ENCODE measurements around the gene MEI1. TPM values are rescaled to one million over a fixed set of nuclear protein-coding genes. Genes with fewer than 3 reads are reported as not detected.
"Not testable (repeated sequence)": the region's sequence is repeated elsewhere in the genome, so short reads cannot be mapped to it uniquely, and the experiment has no call there.

The MEI1 gene
- total and polyA plus RNA-seq, 9 donors = 0.49 to 1.6 (median 0.98) TPM

DNA sequence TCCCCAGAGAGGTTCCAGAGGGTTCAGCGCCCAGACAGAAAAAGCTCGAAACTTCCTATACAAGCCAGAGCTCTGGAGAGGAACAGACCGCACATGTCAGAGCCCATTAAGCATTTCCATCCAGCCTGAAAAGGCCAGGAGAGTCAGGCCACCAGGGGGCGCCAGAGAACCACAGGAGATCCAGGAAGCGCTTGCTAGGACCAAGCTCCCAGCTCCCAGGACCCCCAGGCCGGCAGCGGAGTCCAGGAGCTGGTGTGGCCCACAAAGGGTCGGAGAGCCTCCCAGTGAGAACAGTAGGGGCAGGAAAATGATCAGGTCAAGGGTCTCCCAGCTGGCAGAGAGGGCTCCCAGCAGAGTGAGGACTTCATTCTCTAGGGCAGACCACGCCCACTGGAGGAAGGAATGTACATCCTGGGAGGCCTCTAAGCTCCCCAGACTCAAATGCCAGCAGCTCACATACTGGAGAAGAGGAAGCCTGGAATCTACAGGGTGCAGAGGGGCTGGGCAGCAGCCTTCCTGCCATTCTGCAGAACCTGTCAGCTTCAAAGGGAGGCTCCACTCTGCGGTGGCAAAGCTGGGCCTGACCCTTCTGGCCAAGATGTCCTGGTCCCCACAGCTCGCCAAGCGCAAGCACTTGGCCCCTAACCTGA lies 2.1 kb upstream of the MEI1 start:
- H3K27ac ChIP-seq (ENCODE audit: low read length) = peak overlapping the region; percentile 45

DNA sequence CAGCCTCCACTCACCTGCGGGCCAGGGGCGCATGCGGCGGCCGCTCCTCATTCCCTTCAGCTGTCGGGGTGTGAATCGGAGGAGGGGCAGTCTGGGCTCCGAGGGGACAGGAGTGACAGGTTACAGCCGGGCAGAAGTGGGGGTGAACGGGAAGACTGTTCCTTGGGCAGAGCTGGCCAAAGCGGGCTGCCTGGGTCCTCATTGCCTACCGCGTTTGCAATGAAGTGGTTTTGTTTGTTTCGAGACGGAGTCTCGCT lies 733 bp downstream of the MEI1 start:
- 94% methylated on average over 10 of the region's 16 CpGs for WGBS (ENCODE audit: insufficient coverage)
- DNase-seq = no peak
- H3K36me3 ChIP-seq (ENCODE audit: control insufficient read depth, insufficient read depth, low read length) = no peaks in the 10 kb centered on the region
- no peak overlapping the region for H3K27ac ChIP-seq (ENCODE audit: low read length)
- H3K4me3 ChIP-seq (ENCODE audit: low read length) = no peak overlapping the region
- no peaks in the 10 kb centered on the region for H3K9me3 ChIP-seq (replicated peaks; ENCODE audit: control insufficient read depth, low read depth, low read length)
- peaks cover 22% of the 10 kb centered on the region for H3K4me1 ChIP-seq (ENCODE audit: control insufficient read depth, insufficient read depth, low read length)
- H3K27me3 ChIP-seq (ENCODE audit: control insufficient read depth, insufficient read depth, low read length) = peaks cover 5% of the 10 kb centered on the region

More for the DNA sequence above, 2.1 kb upstream of the MEI1 start:
- peaks cover 5% of the 10 kb centered on the region for H3K27me3 ChIP-seq (ENCODE audit: control insufficient read depth, insufficient read depth, low read length)
- no peaks in the 10 kb centered on the region for H3K9me3 ChIP-seq (replicated peaks; ENCODE audit: control insufficient read depth, low read depth, low read length)
- DNase-seq = peak; percentile 94
- peaks cover 15% of the 10 kb centered on the region for H3K36me3 ChIP-seq (ENCODE audit: control insufficient read depth, insufficient read depth, low read length)
- no peak overlapping the region for H3K4me3 ChIP-seq (ENCODE audit: low read length)
- 32% methylated on average over 11 of the region's 12 CpGs for WGBS (ENCODE audit: insufficient coverage)
- peaks cover 22% of the 10 kb centered on the region for H3K4me1 ChIP-seq (ENCODE audit: control insufficient read depth, insufficient read depth, low read length)

DNA sequence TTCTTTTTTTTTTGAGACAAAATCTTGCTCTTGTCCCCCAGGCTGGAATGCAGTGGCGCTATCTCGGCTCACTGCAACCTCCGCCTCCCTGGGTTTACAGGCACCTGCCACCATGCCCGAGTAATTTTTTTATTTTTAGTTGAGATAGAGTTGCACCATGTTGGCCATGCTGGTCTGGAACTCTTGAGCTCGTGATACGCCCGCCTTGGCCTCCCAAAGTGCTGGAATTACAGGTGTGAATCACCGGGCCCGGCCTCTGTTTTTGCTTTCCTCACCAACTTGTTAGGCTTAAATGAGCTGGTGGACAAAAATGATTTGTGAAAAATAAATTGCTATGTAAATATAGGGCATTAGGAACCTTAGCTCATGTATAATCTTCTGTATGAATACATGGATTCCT lies 3.5 kb downstream of the MEI1 start:
- no peaks in the 10 kb centered on the region for H3K9me3 ChIP-seq (replicated peaks; ENCODE audit: control insufficient read depth, low read depth, low read length)
- H3K4me1 ChIP-seq (ENCODE audit: control insufficient read depth, insufficient read depth, low read length) = peaks cover 8% of the 10 kb centered on the region
- H3K36me3 ChIP-seq (ENCODE audit: control insufficient read depth, insufficient read depth, low read length) = no peaks in the 10 kb centered on the region
- DNase-seq = no peak
- peaks cover 5% of the 10 kb centered on the region for H3K27me3 ChIP-seq (ENCODE audit: control insufficient read depth, insufficient read depth, low read length)
- no peak overlapping the region for H3K27ac ChIP-seq (ENCODE audit: low read length)
- no peak overlapping the region for H3K4me3 ChIP-seq (ENCODE audit: low read length)
- WGBS (ENCODE audit: insufficient coverage) = 90% methylated on average over 6 of the region's 9 CpGs

DNA sequence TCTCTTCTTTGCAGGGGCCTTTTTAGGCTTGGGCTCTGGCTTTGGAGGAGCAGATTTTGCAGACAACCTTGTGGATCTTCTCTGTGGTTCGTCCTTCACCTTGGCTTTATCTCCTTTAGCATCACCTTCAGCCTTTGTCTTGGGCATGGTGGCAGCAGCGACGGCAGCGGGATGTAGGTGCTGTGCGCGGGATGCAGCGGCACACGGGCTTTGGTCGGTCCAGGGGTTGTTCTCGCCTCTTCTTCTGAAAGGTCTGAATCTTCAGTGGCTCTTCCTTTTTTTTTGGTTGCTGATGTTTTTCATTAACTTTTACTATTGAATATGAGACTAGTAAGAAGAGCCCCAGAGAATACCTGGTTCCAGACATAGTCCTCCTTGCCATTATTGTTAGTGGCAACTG lies 10.0 kb downstream of the MEI1 start:
- no peak for DNase-seq
- peaks cover 2% of the 10 kb centered on the region for H3K27me3 ChIP-seq (ENCODE audit: control insufficient read depth, insufficient read depth, low read length)
- 88% methylated on average over 5 of the region's 10 CpGs for WGBS (ENCODE audit: insufficient coverage)
- H3K9me3 ChIP-seq (replicated peaks; ENCODE audit: control insufficient read depth, low read depth, low read length) = no peaks in the 10 kb centered on the region
- H3K36me3 ChIP-seq (ENCODE audit: control insufficient read depth, insufficient read depth, low read length) = no peaks in the 10 kb centered on the region
- H3K4me3 ChIP-seq (ENCODE audit: low read length) = no peak overlapping the region
- H3K27ac ChIP-seq (ENCODE audit: low read length) = no peak overlapping the region
- no peaks in the 10 kb centered on the region for H3K4me1 ChIP-seq (ENCODE audit: control insufficient read depth, insufficient read depth, low read length)

DNA sequence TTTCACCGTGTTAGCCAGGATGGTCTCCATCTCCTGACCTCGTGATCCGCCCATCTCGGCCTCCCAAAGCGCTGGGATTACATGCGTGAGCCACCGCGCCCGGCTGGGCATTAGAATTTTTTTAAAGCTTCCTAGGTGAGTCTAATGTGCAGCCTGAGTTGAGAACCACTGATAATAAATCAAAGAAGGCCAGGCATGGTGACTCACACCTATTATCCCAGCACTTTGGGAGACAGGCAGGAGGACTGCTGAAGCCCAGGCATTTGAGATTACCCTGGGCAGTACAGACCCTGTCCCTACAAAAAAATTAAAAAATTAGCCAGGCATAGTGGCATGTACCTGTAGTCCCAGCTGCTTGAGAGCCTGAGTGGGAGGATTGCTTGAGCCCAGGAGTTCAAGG lies 13.7 kb downstream of the MEI1 start:
- Histone ChIP-seq H3K27me3 (ENCODE audit: control insufficient read depth, insufficient read depth, low read length) (peaks cover 2% of the 10 kb centered on the region), H3K4me3 (ENCODE audit: low read length) (no peak overlapping the region), H3K9me3 (replicated peaks; ENCODE audit: control insufficient read depth, low read depth, low read length) (no peaks in the 10 kb centered on the region), H3K4me1 (ENCODE audit: control insufficient read depth, insufficient read depth, low read length) (no peaks in the 10 kb centered on the region), H3K27ac (ENCODE audit: low read length) (no peak overlapping the region), H3K36me3 (ENCODE audit: control insufficient read depth, insufficient read depth, low read length) (no peaks in the 10 kb centered on the region)
- DNase-seq = no peak
- WGBS (ENCODE audit: insufficient coverage) = 100% methylated on average over 2 of the region's 9 CpGs

DNA sequence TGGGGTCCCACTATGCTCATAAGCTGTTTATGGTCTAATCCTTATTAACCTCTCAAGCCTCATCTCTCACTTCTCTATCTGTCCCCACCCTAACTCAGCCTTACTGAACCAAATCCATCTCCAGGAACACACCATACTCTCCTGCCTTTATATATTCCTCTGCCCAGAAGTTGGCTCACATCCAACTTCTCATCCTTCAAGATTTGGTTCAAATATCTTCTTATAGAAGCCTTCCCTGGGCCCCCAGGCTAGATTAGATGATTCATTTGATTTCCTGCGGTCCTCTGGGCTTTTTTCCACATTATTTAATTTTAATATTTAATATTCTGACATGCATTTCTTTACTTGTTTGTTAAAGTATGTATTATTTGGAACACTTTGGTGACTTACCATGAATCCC lies 23.2 kb downstream of the MEI1 start:
- DNase-seq = no peak

DNA sequence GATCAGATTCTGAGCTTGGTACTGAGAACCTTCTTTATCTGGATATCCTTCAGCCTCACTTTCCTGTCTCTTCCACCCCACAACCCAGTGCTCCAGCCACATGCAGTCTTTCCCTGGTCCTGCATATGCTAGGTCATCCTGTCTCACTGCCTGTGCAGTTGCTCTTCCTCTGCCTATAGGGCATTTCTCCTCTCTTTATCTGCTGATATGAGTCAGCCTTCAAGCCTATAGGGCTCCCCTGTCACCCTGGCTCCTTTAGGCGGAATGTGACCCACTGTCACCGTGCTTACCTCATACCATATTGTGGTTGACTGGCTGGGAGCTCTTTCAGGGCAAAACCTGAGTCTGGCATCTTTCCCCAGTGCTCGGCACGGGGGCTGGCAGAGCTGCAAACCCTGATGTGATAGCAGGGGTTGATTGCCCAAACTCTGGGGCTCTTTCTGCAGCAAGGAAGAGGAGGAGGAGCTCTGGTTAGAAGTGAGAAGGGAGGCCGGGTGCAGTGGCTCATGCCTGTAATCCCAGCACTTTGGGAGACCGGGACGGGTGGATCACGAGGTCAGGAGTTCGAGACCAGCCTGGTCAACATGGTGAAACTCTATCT lies 26.3 kb downstream of the MEI1 start:
- WGBS (ENCODE audit: insufficient coverage) = no CpG with 5 or more reads among the region's 9 CpGs
- no peaks in the 10 kb centered on the region for H3K4me1 ChIP-seq (ENCODE audit: control insufficient read depth, insufficient read depth, low read length)
- DNase-seq = no peak
- H3K27ac ChIP-seq (ENCODE audit: low read length) = no peak overlapping the region
- H3K27me3 ChIP-seq (ENCODE audit: control insufficient read depth, insufficient read depth, low read length) = no peaks in the 10 kb centered on the region
- H3K36me3 ChIP-seq (ENCODE audit: control insufficient read depth, insufficient read depth, low read length) = no peaks in the 10 kb centered on the region
- H3K9me3 ChIP-seq (replicated peaks; ENCODE audit: control insufficient read depth, low read depth, low read length) = no peaks in the 10 kb centered on the region
- no peak overlapping the region for H3K4me3 ChIP-seq (ENCODE audit: low read length)

More for the DNA sequence above, 23.2 kb downstream of the MEI1 start:
- no peaks in the 10 kb centered on the region for H3K4me1 ChIP-seq (ENCODE audit: control insufficient read depth, insufficient read depth, low read length)
- no peaks in the 10 kb centered on the region for H3K27me3 ChIP-seq (ENCODE audit: control insufficient read depth, insufficient read depth, low read length)
- H3K9me3 ChIP-seq (replicated peaks; ENCODE audit: control insufficient read depth, low read depth, low read length) = no peaks in the 10 kb centered on the region
- no CpG with 5 or more reads among the region's 1 CpG for WGBS (ENCODE audit: insufficient coverage)
- H3K27ac ChIP-seq (ENCODE audit: low read length) = no peak overlapping the region
- H3K36me3 ChIP-seq (ENCODE audit: control insufficient read depth, insufficient read depth, low read length) = no peaks in the 10 kb centered on the region
- H3K4me3 ChIP-seq (ENCODE audit: low read length) = no peak overlapping the region

DNA sequence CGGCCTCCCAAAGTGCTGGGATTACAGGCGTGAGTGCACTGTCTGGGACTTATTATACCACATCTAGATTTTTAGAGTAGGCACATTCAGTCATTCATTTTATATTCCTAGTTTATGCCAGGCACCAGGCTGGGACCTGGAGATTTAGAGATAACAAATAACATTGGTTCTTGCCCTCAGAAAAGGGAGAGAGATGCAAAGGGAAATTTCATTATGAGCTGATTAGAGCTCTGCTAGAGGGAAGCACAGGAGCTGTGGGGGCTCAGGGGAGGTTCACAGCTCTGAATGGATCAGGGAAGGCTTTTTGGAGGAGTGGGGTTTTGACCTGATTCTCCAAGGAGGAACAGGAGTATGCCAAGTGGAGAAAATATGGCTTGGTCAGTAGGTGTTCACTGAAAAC lies 32.3 kb downstream of the MEI1 start:
- Histone ChIP-seq H3K27ac (ENCODE audit: low read length) (no peak overlapping the region), H3K36me3 (ENCODE audit: control insufficient read depth, insufficient read depth, low read length) (no peaks in the 10 kb centered on the region), H3K9me3 (replicated peaks; ENCODE audit: control insufficient read depth, low read depth, low read length) (no peaks in the 10 kb centered on the region), H3K4me1 (ENCODE audit: control insufficient read depth, insufficient read depth, low read length) (no peaks in the 10 kb centered on the region), H3K4me3 (ENCODE audit: low read length) (no peak overlapping the region), H3K27me3 (ENCODE audit: control insufficient read depth, insufficient read depth, low read length) (no peaks in the 10 kb centered on the region)
- no peak for DNase-seq
- no CpG with 5 or more reads among the region's 2 CpGs for WGBS (ENCODE audit: insufficient coverage)

DNA sequence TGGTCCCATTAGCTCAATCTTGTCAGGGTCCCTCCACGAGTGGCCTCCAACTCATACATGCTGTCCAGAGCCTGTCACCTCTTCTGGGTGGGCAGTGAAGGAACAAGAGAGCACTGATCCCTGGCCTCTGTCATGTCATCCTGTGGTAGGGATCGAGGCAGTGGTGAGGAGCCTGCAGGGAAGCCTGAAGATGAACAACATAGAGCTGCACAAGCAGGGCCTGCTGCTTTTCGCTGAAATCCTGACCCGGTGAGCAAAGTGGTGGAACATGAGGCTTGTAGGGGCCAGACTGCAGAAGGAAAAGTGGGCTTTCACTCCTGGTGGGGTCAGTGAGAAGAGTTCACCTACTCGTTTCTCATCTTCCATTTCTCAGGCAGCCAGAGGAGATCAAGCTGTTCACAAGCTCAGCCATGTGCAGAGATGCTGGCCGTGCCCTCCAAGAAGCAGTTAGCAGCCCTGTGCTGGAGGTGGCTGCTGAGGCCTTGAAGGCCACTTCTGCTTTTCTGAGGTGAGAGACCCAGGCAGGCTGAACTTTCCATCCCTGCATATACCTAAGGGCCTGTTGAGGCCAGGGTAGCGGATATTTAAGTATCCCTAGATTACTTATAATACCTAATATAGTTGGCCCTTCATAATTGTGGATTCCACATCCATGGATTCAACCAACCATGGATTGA lies 32.9 kb downstream of the MEI1 start:
- no peak for DNase-seq
- H3K36me3 ChIP-seq (ENCODE audit: control insufficient read depth, insufficient read depth, low read length) = no peaks in the 10 kb centered on the region
- H3K4me1 ChIP-seq (ENCODE audit: control insufficient read depth, insufficient read depth, low read length) = no peaks in the 10 kb centered on the region
- WGBS (ENCODE audit: insufficient coverage) = 84% methylated on average over 2 of the region's 7 CpGs
- no peak overlapping the region for H3K27ac ChIP-seq (ENCODE audit: low read length)
- no peaks in the 10 kb centered on the region for H3K9me3 ChIP-seq (replicated peaks; ENCODE audit: control insufficient read depth, low read depth, low read length)
- H3K4me3 ChIP-seq (ENCODE audit: low read length) = no peak overlapping the region
- H3K27me3 ChIP-seq (ENCODE audit: control insufficient read depth, insufficient read depth, low read length) = no peaks in the 10 kb centered on the region

DNA sequence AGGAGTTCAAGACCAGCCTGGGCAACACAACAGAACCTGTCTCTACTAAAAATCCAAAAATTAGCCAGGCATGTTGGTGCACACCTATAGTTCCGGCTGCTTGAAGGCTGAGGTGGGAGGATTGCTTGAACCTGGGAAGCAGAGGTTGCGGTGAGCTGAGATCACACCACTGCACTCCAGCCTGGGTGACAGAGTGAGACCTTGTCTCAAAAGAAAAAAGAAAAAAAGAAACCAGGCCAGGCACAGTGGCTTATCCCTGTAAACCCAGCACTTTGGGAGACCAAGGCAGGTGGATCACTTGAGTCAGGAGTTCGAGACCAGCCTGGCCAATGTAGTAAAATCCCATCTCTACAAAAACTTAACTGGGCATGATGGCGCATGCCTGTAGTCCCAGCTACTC lies 33.9 kb downstream of the MEI1 start:
- H3K36me3 ChIP-seq (ENCODE audit: control insufficient read depth, insufficient read depth, low read length); H3K9me3 ChIP-seq (replicated peaks; ENCODE audit: control insufficient read depth, low read depth, low read length); H3K27ac ChIP-seq (ENCODE audit: low read length); H3K4me3 ChIP-seq (ENCODE audit: low read length); H3K4me1 ChIP-seq (ENCODE audit: control insufficient read depth, insufficient read depth, low read length); H3K27me3 ChIP-seq (ENCODE audit: control insufficient read depth, insufficient read depth, low read length); DNase-seq: not testable (repeated sequence)
- WGBS (ENCODE audit: insufficient coverage) = 100% methylated on average over 3 of the region's 4 CpGs
